GM04504 (cell line): ENCODE data around the gene CDK6.
"Not testable (repeated sequence)": the region's sequence is repeated elsewhere in the genome, so short reads cannot be mapped to it uniquely, and the experiment has no call there.

ENCODE experiments used
- DNase-seq: peaks from one replicate; pipeline ENCODE4 v3.0.0-alpha.2; 2012; ENCODE audit warnings: low read depth

Gene CDK6

DNA sequence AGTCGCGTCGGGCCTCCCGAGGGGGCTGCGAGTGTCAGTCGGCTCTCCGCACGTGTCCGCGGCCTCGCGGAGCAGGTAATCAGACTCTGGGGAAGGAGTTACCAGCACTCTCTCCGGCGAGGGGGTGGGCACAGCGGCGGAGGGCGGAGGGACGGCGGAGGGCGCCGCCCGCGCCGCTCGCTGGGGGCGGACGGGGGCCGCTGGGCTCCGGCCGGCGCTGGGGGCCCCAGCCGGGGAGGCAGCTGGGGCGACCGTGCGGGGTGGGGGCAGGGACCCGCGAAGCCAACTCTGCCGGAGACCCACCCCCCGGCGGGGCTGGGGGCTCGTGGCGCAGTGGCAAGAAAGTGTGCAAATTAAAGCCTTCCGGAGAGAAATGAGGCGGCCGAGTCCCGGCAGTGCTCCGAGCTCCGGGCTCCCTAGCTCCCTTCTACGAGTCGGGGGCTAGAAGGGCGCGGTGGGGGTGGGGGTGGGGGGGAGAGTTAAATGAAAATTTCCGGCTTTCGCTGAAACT lies at the start of gene CDK6:
Gene CDK6, minus strand, starts transcription at position 85 of the 511 bp plus-strand sequence. CDS start 3,250 bp downstream, outside the sequence.
- peak; percentile 30 for DNase-seq

GRCh38 chr7:92886039-92886438 lies 49.7 kb upstream of the CDK6 start:
- not testable (repeated sequence) for DNase-seq

GRCh38 chr7:92884218-92884617 lies 47.8 kb upstream of the CDK6 start:
- DNase-seq = no peak

DNA sequence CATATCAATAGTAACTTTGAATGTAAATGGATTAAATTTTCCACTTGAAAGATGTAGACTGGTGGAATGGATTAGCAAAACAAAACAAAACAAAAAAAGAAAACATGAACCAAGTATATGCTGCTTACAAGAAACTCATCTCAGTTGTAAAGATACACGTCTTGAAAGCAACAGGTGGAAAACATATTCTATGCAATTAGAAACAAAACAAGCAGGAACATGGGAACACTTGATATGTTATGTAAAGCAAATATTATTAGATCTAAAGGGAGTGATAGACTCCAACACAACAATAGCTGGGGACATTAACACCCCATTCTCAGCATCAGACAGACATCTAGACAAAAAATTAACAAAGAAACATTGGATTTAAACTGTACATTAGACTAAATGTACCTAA lies 46.4 kb upstream of the CDK6 start:
- DNase-seq = no peak

DNA sequence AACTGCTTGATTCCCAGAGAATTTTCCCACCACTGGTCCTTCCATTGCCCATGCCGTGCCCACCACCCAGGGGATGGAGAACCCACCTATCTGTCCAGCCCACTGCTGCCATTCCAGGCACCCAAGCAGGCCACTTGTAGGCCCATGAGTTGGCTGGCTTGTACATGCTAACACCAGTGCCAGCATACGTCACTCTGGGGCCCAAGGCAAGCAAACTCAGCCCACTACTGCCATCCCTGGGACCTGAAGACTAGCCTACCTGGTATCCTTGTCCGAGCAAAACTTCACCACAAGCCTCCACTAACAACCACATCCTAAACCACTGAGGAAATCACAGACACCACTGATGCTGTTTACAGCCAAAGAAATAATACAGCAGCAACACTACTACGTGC lies 44.7 kb upstream of the CDK6 start:
- DNase-seq = no peak

DNA sequence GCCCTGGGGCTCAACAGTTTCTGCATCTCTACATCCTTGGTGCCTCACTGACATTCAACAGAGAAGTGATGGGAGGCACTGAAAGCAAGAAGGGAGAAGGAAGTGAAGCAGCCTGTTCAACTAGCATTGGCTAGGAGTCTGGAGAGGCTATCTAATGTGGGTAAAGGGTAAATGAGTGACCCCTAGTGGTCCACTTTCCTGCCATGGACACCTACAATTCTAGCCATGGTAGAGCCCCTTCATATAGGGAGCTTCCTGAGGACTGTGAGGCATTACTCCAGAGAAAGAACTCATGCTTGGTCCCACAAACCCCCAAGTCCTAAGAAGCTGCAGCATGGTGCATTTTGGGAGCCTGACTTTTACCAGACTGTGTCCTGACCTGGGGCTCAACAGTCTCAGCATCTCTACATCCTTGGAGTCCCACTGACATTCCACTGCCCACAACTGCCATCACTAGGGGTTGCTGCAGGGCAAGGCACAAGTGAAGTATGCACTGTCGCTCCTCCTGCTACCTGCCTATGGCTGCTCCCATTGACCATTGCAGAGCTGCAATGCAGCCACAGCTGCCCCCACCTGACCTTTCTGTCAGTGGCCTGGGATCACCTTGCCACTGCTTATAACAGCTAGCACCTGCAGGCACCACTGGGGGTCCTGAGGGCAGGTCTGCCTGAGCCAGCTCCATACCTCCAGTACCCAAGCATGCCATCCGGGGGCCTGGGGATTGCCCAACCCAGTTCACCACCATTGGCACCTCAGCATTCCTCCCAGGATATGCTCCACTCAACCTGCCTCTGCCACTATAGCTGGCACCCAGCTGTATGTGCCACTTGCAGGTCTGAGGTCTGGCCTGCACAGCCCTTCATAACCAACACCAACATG lies 44.1 kb upstream of the CDK6 start:
- DNase-seq = no peak

- DNase-seq = no peak
These were observed 41.0 kb upstream of the CDK6 start for GRCh38 chr7:92877367-92877766.

GRCh38 chr7:92876836-92877235 lies 40.5 kb upstream of the CDK6 start:
- no peak for DNase-seq

GRCh38 chr7:92875719-92876118 lies 39.3 kb upstream of the CDK6 start:
- no peak for DNase-seq

DNA sequence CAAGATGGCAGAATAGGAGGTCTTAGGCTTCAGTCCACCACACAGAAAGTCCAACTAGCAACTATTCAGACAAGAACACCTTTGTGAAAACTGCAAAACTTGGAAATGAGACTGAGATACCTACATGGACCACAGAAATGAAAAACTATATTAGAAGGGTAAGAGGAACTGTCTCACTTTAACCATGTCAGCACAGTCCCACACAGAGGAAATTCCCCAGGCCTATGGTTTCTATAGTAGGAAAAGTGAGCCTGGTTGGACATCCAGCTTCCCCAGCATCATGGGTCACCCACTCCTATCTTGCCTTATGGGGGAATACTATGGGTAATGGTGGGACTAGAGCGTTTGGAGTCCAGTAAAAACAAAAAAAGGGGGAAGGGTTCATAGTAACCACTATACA lies 38.8 kb upstream of the CDK6 start:
- DNase-seq = no peak

GRCh38 chr7:92874567-92874966 lies 38.2 kb upstream of the CDK6 start:
- no peak for DNase-seq

- no peak for DNase-seq
These were observed 37.4 kb upstream of the CDK6 start for GRCh38 chr7:92873776-92874175.

DNA sequence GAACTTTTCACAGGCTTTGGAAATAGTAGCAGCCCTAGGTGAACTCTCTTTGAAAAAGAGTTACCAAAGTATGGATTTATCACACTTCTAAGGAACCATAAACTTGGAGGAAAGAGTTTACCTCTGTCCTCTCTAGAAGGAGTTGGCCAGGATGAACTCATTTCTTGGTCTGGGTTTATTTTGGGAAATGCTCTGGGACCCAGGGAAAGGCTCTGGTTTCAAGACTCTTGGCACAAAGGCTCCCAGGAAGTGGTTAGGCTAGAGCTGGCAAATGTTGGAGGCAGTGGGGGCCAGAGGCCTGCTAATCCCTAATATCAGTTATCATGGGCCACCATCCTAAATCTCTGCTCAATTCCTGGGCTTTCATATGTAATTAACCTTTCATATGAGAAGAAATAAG lies 36.3 kb upstream of the CDK6 start:
- DNase-seq = peak; percentile 5

DNA sequence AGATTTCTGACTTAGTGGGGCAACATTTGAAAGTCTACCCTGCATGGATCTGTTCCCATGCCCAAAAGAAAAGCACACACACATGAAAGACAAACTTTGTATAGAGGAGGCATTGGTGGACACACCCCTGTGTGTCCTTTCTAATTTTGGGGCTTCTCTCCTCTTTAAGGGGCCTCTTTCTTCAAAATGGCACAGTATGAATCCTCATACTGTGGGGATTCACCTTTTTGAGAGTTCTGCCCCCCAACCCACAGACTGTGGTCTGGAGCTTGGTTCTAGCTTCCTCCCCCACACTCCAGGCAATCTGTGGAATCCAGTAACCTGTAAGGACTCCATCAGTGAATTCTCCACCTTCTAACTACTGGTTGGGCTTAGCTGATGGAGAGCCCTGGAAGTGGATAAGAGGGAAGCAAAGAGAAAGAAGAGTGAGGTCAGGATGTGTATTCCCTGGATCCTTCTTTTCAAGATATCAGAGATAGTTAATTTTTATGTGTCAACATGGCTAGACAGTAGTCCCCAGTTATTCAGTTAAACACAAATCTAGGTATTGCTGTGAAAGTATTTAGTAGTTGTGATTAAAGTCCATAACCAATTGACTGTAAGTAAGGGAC lies 32.4 kb upstream of the CDK6 start:
- no peak for DNase-seq

GRCh38 chr7:92864169-92864568 lies 27.8 kb upstream of the CDK6 start:
- DNase-seq = not testable (repeated sequence)

DNA sequence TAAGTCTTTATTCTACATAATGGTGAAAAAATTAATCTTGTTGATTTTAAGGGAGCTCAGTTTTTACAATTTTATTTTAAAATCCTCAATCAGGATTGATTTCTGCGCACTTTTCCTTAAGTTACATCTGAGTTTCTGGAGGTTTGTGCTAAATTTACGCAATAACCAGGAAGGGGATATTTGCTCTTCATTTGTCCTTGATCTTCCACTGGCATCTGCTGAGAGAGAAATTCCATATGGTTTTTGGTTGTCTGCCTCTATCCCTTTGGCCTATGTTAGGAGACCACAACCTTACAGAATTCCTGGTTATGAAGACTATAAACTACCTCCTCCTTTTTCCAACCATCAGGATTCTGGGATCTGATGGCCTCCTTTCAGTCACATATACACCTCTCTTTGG lies 20.1 kb upstream of the CDK6 start:
- no peak for DNase-seq

DNA sequence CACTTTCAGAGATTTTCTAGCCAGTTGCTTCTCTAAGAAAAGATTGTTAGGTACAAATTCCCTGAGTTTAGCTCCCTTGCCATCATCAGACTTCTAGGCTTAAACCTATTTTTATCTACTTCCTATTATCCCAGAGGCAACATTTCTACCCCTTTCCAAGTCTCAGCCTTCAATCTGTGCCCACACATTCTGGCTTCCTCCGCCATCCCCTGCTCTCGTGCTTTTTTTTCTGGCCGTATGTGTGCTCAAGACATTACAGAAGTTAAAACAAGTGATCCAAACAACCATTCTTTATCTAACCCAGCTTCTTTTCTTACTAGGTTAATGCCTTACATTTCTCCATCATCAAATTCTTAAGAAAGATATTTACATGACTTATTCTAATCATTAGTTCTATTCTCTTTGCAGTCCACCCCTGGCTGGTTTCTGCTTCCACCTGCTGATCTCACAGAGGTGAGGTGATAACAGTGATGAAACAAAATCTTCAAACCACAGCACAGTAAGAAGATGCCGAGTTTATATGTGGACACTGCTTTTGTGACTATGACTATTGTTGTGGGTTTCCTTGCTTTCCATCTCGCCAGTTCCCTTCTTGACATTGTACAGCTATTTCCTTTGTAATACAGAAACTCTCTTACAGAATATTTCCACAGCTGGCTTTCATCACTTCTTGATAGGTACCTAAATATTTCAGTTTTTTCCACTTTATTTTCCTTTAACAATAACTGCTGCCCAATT lies 18.3 kb upstream of the CDK6 start:
- no peak for DNase-seq

DNA sequence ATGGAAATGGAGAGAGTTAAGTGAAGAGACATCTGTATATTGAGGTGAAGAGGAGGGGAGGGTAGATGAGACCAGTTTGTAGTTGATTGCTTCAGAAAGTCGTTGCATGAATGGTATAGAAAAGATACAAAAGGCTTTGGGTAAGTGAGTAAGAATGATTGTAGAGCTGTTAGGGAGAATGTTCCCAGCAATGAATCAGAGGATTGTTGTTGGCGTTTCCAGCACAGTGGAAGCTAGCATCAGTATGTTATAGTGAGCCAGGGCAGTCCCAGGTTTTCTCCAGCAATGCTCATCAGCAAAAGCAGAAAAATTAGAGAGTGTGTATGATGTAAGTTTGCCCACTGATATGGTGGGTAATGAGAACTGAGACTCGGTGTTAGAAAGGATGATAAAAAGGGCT lies 15.4 kb upstream of the CDK6 start:
- DNase-seq = no peak

DNA sequence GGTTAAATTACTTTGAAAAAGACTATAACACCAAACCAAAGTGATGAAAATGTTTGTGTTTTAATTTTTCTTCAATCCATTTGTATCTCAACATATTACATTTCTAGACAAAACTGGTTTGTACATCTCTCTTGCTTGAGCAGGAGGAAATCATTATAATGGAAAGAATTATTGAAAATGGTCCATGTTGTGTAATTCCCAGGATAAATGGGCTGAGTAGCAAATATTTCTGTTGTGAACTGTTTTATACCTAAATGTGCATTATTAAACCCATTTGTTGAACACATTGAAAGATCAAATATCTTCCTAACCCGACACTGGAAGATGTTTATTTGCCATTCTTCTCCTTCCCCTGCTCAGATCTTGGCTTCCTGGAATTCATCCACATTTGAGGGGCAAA lies 14.1 kb upstream of the CDK6 start:
- no peak for DNase-seq

- no peak for DNase-seq
These were observed 12.9 kb upstream of the CDK6 start for GRCh38 chr7:92849322-92849721.

- no peak for DNase-seq
These were observed 12.5 kb upstream of the CDK6 start for GRCh38 chr7:92848851-92849250.

- DNase-seq = no peak
These were observed 12.1 kb upstream of the CDK6 start for GRCh38 chr7:92848441-92848840.

DNA sequence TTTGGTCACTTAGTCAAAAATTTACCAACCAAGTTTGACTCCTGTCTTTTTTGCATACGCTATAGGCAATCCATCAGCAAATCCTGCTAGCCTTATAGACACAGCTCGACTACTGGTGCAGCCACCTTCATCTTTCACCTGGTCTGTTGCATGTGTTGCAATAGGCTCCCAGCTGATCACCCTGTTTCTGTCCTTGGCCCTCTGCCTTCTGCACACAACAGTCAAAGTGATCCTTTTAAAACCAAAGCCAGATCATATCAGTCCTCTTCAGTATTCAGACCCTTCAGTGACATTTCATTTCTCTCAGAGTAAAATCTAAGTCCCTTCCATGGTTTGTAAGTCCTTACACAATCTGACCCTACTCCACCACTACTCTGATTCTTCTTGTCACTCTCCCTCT lies 10.9 kb upstream of the CDK6 start:
- no peak for DNase-seq
